Spleen (tissue), 11 donors: Measurements from ENCODE around the gene DCST1. TPM values are rescaled to one million over a fixed set of nuclear protein-coding genes. Genes with fewer than 3 reads are reported as not detected.
A peak's percentile ranks its signal among the peaks of the same experiment; 100 is the strongest.

ENCODE experiments used
- DNase-seq: peaks from one replicate; pipeline ENCODE4 v3.0.0-alpha.2; 2020
- H3K27ac ChIP-seq, 8 donors: fragments of 200-600 bp; sonication (generic) in 7 of 8; 1 replicate in 4 of 8; 2 replicates in 4 of 8; pipeline versions ENCODE4 v1.5.0 to v1.8.0; 2016 to 2021; ENCODE audit warnings: inconsistent platforms in 4 of 8, mild to moderate bottlenecking in 4 of 8, moderate library complexity in 1 of 8
- H3K27me3 ChIP-seq, 7 donors: fragments of 200-600 bp; sonication (generic) in 6 of 7; replicated peaks in 1 of 7; 1 replicate in 4 of 7; 2 replicates in 3 of 7; pipeline versions ENCODE4 v1.5.0 to v1.8.0; 2016 to 2021; ENCODE audit warnings: inconsistent platforms in 3 of 7, mild to moderate bottlenecking in 1 of 7
- H3K36me3 ChIP-seq, 6 donors: fragments of 200-600 bp; sonication (generic) in 5 of 6; 1 replicate in 4 of 6; 2 replicates in 2 of 6; pipeline versions ENCODE4 v1.5.0 to v1.8.0; 2016 to 2021; ENCODE audit warnings: inconsistent platforms in 2 of 6
- H3K4me1 ChIP-seq, 6 donors: fragments of 200-600 bp; sonication (generic) in 5 of 6; 1 replicate in 3 of 6; 2 replicates in 3 of 6; pipeline versions ENCODE4 v1.5.0 to v1.8.0; 2016 to 2021; ENCODE audit warnings: inconsistent platforms in 3 of 6
- H3K4me3 ChIP-seq, 8 donors: fragments of 200-600 bp; sonication (generic) in 7 of 8; 1 replicate in 4 of 8; 2 replicates in 4 of 8; pipeline versions ENCODE4 v1.5.0 to v1.8.0; 2016 to 2021; ENCODE audit warnings: inconsistent platforms in 4 of 8, mild to moderate bottlenecking in 4 of 8, moderate library complexity in 2 of 8
- H3K9me3 ChIP-seq, 8 donors: fragments of 200-600 bp; sonication (generic) in 7 of 8; 1 replicate in 4 of 8; 2 replicates in 4 of 8; pipeline versions ENCODE4 v1.5.0 to v1.8.0; 2016 to 2021; ENCODE audit warnings: inconsistent platforms in 4 of 8
- CTCF ChIP-seq, 11 experiments: fragments of 200-600 bp in 7 of 11; fragments of 450-650 bp in 4 of 11; sonication (generic) in 4 of 11; IDR thresholded peaks in 8 of 11; conservative IDR thresholded peaks in 3 of 11; 1 replicate in 7 of 11; 2 replicates in 4 of 11; pipeline versions ENCODE4 v1.4.0 to v1.8.0; 2016 to 2021; ENCODE audit warnings: antibody characterized with exemption in 11 of 11, inconsistent platforms in 4 of 11, mild to moderate bottlenecking in 1 of 11
- POLR2A ChIP-seq, 3 donors: fragments of 450-650 bp; IDR thresholded peaks; one replicate each; pipeline ENCODE4 v1.5.1; 2017; ENCODE audit warnings: antibody characterized with exemption in 3 of 3, mild to moderate bottlenecking in 1 of 3
- POLR2AphosphoS5 ChIP-seq, 3 donors: sonication (generic); formaldehyde crosslinking; IDR thresholded peaks; one replicate each; pipeline ENCODE4 v1.5.1; 2017; ENCODE audit warnings: antibody characterized with exemption in 3 of 3
- whole genome bisulfite sequencing, 5 donors: extraction: QIAGEN DNeasy Blood & Tissue Kit in 3 of 5; methylation state at CpG; one replicate each; pipeline versions ENCODE4 v1.1.5 to v1.1.7; 2013 to 2018; 5-methylcytosine and 5-hydroxymethylcytosine counted together
- intact Hi-C: fragments of 100-400 bp; cut with DNase I; formaldehyde crosslinking; loops from one replicate; pipeline ENCODE4 v1.15.0; 2023; ENCODE audit warnings: low total_unique reads
- polyA plus RNA-seq, 3 donors: library from polyadenylated mRNA; stranded (reverse); fragments of 200-250 nt; gene quantifications; one replicate each; pipeline ENCODE4 v1.2.1, GENCODE V29; 2013
- total RNA-seq, 7 donors: library from RNA; depleted of rRNA in 3 of 7; stranded (reverse); fragments of >200 nt in 3 of 7; fragmentation: NEBNext Ultra II Directional in 4 of 7; extraction: Animal tissue kit (Norgen Biotek cat#: 25700) in 4 of 7; gene quantifications; one replicate each; pipeline versions ENCODE4 v1.1.0 to v1.2.1, GENCODE V29; 2016 to 2021
- donor health status: healthy with polysubstance abuse.
- donor health status: DM: no; HTN: no; CAD: no; lungs with moderate emphysema.
- donor health status: DM: no; HTN: no; CAD: no.
- donor health status: Bipolar disorder and iron deficiency.
- donor health status: healthy.
- donor health status: DM: no; HTN: no; CAD: no.
- donor health status: DM: yes; HTN: yes; CAD: no.

DCST1 gene
- total and polyA plus RNA-seq, 10 donors: not detected

GRCh38 chr1:155000411-155000725 is 33.3 kb upstream of the DCST1 start:
- Histone ChIP-seq H3K4me3 (peak overlapping the region; percentile 30 to 90 (median 78)), H3K27me3 (no peaks in the 10 kb centered on the region), H3K4me1 (peaks cover 28 to 86% (median 49%) of the 10 kb centered on the region in 6 donors), H3K9me3 (no peaks in the 10 kb centered on the region), H3K36me3 (no peaks in the 10 kb centered on the region), H3K27ac (peak overlapping the region; percentile 89 to 99 (median 95))
- DNase-seq: peak; percentile 85
- WGBS, 5 donors: 0 to 2% (median 0%) methylated on average over 7 to 12 of the region's 13 CpGs
- intact Hi-C loops: loop anchor here (5.0 to 10.0 kb wide), 2 partner anchors 38 to 64 kb away; partner anchors contain the start of genes EFNA4 and PYGO2
- no peak for TF ChIP-seq POLR2AphosphoS5 (IDR thresholded peaks at IDR 0.05)
- TF ChIP-seq CTCF (IDR thresholded peaks at IDR 0.05 in 8 of 11, conservative IDR thresholded peaks at IDR 0.05 in 3 of 11): no peak
- TF ChIP-seq POLR2A (IDR thresholded peaks at IDR 0.05): no peak

DNA sequence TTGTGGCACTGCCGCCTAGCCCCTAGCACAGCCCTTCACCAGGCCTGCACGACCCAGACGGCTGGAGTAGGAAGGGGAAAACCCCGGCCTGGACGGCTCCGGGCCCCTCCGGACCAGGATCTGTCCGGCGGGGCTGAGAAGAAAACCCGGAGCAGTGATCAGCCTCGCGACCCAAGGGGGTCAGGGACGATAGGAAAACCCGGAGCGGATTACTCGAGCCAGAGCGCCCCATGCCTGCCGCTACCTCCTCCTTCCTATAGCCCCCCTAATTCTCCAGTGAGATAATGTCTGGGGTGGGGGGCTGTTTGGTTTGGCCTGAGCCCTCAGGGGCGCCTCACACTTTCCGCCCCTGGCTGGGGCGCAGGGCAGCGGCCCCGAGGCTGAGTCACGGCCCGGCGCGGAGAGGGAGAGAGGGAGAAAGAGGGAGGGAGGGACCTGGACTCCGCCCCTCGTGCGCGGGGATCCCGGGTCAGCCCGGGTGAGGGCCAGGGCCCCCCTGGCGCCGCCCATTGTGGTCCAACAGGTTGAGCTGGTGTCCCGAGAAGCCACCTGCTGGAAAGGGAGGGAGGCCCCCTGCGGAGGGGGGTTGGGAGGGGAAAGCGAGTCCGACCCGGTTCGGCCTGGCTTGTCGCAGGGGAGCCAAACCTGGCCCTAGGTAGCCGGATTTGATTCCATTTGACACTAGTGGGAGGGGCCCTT is 32.7 kb upstream of the DCST1 start:
- intact Hi-C loops: loop anchor here (5.0 to 10.0 kb wide), 2 partner anchors 39 to 64 kb away; partner anchors contain the start of genes EFNA4 and PYGO2
- Histone ChIP-seq H3K4me1 (peaks cover 32 to 86% (median 52%) of the 10 kb centered on the region in 6 donors), H3K27ac (peak overlapping the region; percentile 89 to 99 (median 95)), H3K4me3 (peak overlapping the region; percentile 71 to 90 (median 78)), H3K36me3 (no peaks in the 10 kb centered on the region), H3K27me3 (no peaks in the 10 kb centered on the region), H3K9me3 (no peaks in the 10 kb centered on the region)
- DNase-seq: peak; percentile 95
- peak in 1 of 3 donors; percentile 8 for TF ChIP-seq POLR2A (IDR thresholded peaks at IDR 0.05)
- TF ChIP-seq POLR2AphosphoS5 (IDR thresholded peaks at IDR 0.05): peak; percentile 66 to 83 (median 76)
- peak in 2 of 11 experiments; percentile 11 to 15 for TF ChIP-seq CTCF (IDR thresholded peaks at IDR 0.05 in 8 of 11, conservative IDR thresholded peaks at IDR 0.05 in 3 of 11)
- WGBS, 5 donors: 0 to 1% (median 0%) methylated on average over 19 to 43 of the region's 43 CpGs

- no peaks in the 10 kb centered on the region for H3K36me3 ChIP-seq
- DNase-seq: no peak
- H3K4me1 ChIP-seq: peaks cover 37 to 86% (median 56%) of the 10 kb centered on the region in 6 donors
- no peaks in the 10 kb centered on the region for H3K27me3 ChIP-seq
- intact Hi-C loops: loop anchor here (5.0 to 10.0 kb wide), 2 partner anchors 39 to 63 kb away; partner anchors contain the start of genes EFNA4 and PYGO2
- H3K27ac ChIP-seq: peak overlapping the region; percentile 89 to 99 (median 95)
- no peak for TF ChIP-seq POLR2AphosphoS5 (IDR thresholded peaks at IDR 0.05)
- no peak for TF ChIP-seq CTCF (IDR thresholded peaks at IDR 0.05 in 8 of 11, conservative IDR thresholded peaks at IDR 0.05 in 3 of 11)
- no peak for TF ChIP-seq POLR2A (IDR thresholded peaks at IDR 0.05)
- peak overlapping the region; percentile 71 to 90 (median 78) for H3K4me3 ChIP-seq
- no peaks in the 10 kb centered on the region for H3K9me3 ChIP-seq
- WGBS, 5 donors: 0% methylated on average over 7 to 11 of the region's 11 CpGs
Observed at GRCh38 chr1:155001425-155001674, 32.3 kb upstream of the DCST1 start.

DNA sequence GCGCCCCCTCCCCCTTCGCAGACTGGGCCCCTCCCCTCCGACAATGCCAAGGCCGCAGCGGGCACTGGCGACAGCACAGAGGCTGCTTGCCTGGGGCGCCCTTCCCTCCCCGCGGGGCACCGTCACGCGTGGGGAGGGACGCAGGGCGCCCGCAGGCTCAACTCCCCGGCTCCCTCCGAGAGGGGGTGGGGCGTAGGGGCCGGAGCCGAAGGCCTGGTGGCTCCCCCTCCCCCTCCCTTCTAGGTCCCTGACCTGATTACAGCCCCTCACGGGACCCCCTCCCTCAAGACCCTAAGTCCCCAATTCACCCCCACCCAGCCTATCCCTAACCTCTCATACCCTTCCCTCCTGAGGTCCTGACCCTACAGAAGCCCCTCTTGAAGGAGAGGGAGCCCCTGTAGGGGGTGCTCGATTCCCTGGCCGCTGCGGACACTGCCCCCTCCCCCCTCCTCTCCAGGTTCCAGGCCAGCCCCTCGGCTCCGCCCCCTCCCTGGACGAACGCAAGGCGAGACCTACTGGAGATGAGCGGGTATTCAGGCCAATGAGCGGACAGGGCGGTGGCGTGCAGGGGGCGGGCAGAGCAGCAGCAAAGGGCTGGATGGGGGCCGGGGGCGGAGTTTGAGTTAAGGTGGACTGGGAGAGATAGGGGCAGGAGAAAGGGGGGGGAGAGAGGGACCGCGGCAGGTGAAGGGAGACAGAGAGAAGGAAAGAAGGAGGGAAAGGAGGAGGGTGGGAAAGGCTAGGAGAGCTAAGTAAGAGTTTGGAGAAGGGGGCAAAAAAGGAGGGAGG is 31.8 kb upstream of the DCST1 start:
- peak; percentile 100 for DNase-seq
- no peaks in the 10 kb centered on the region for H3K27me3 ChIP-seq
- WGBS, 5 donors: 0 to 1% (median 1%) methylated on average over 22 to 38 of the region's 38 CpGs

More for the DNA sequence above, 31.8 kb upstream of the DCST1 start:
- TF ChIP-seq CTCF (IDR thresholded peaks at IDR 0.05 in 8 of 11, conservative IDR thresholded peaks at IDR 0.05 in 3 of 11): peak in 8 of 11 experiments; percentile 6 to 38 (median 36)
- TF ChIP-seq POLR2A (IDR thresholded peaks at IDR 0.05): peak in 1 of 3 donors; percentile 1
- TF ChIP-seq POLR2AphosphoS5 (IDR thresholded peaks at IDR 0.05): peak; percentile 78 to 86 (median 85)
- Histone ChIP-seq H3K36me3 (no peaks in the 10 kb centered on the region), H3K4me1 (peaks cover 42 to 91% (median 61%) of the 10 kb centered on the region in 6 donors), H3K9me3 (no peaks in the 10 kb centered on the region), H3K4me3 (peak overlapping the region; percentile 71 to 90 (median 78)), H3K27ac (peak overlapping the region; percentile 89 to 99 (median 95))
- intact Hi-C loops: loop anchor here (5.0 to 10.0 kb wide), 2 partner anchors 40 to 63 kb away; partner anchors contain the start of genes EFNA4 and PYGO2
